Measurements from ENCODE around the gene TASOR2. TPM values are rescaled to one million over a fixed set of nuclear protein-coding genes. Genes with fewer than 3 reads are reported as not detected.

Gene TASOR2
- total and polyA plus RNA-seq, 2 donors: 20.4 to 141 TPM

- no peaks in the 10 kb centered on the region for H3K4me1 ChIP-seq (ENCODE audit: insufficient read depth)
- H3K27ac ChIP-seq (ENCODE audit: low read depth): no peak overlapping the region
- no peak for DNase-seq (ENCODE audit: extremely low spot score)
- 90% methylated on average over 3 of the region's 3 CpGs for WGBS
- H3K4me3 ChIP-seq (ENCODE audit: low read depth, low read length): no peak overlapping the region
- H3K36me3 ChIP-seq (ENCODE audit: insufficient read depth): no peaks in the 10 kb centered on the region
These were observed 34.9 kb downstream of the TASOR2 start for GRCh38 chr10:5719546-5719945.

- Histone ChIP-seq H3K27ac (ENCODE audit: low read depth) (no peak overlapping the region), H3K4me3 (ENCODE audit: low read depth, low read length) (no peak overlapping the region), H3K36me3 (ENCODE audit: insufficient read depth) (peaks cover 2% of the 10 kb centered on the region), H3K4me1 (ENCODE audit: insufficient read depth) (no peaks in the 10 kb centered on the region)
- no peak for DNase-seq (ENCODE audit: extremely low spot score)
- WGBS: 94% methylated on average over 7 of the region's 7 CpGs
These were observed 35.5 kb downstream of the TASOR2 start for GRCh38 chr10:5720182-5720581.

GRCh38 chr10:5723692-5724091, 39.1 kb downstream of the TASOR2 start:
- Histone ChIP-seq H3K4me1 (ENCODE audit: insufficient read depth) (no peaks in the 10 kb centered on the region), H3K36me3 (ENCODE audit: insufficient read depth) (peaks cover 2% of the 10 kb centered on the region), H3K4me3 (ENCODE audit: low read depth, low read length) (no peak overlapping the region), H3K27ac (ENCODE audit: low read depth) (no peak overlapping the region)
- 75% methylated on average over 2 of the region's 2 CpGs for WGBS
- no peak for DNase-seq (ENCODE audit: extremely low spot score)

DNA sequence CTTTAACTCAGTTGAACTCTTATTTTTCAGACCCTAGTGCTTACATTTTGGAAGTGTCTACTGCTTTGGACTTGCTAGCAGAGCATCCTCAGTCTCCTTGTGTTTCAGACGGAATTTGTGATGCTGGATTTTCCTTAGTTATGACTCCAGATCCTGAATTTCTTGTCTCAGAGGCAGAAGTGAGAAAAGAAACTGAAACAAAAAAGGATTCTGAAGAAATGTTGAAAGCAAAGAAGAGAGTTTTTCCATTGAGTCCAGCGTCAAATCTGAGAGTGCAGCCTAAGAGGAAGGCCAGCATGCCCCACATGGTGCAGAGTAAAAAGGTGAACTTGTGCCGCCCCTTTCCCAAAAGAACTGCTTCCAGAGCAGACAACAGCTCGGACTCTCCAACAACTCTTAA, 46.1 kb downstream of the TASOR2 start:
- Histone ChIP-seq H3K4me3 (ENCODE audit: low read depth, low read length) (no peak overlapping the region), H3K27ac (ENCODE audit: low read depth) (no peak overlapping the region), H3K36me3 (ENCODE audit: insufficient read depth) (peaks cover 10% of the 10 kb centered on the region), H3K4me1 (ENCODE audit: insufficient read depth) (no peaks in the 10 kb centered on the region)
- DNase-seq (ENCODE audit: extremely low spot score): no peak
- WGBS: 94% methylated on average over 4 of the region's 4 CpGs

- Histone ChIP-seq H3K4me1 (ENCODE audit: insufficient read depth) (no peaks in the 10 kb centered on the region), H3K4me3 (ENCODE audit: low read depth, low read length) (no peak overlapping the region), H3K36me3 (ENCODE audit: insufficient read depth) (peaks cover 10% of the 10 kb centered on the region), H3K27ac (ENCODE audit: low read depth) (no peak overlapping the region)
- 85% methylated on average over 3 of the region's 3 CpGs for WGBS
- DNase-seq (ENCODE audit: extremely low spot score): no peak
These were observed 46.9 kb downstream of the TASOR2 start for GRCh38 chr10:5731559-5731958.

DNA sequence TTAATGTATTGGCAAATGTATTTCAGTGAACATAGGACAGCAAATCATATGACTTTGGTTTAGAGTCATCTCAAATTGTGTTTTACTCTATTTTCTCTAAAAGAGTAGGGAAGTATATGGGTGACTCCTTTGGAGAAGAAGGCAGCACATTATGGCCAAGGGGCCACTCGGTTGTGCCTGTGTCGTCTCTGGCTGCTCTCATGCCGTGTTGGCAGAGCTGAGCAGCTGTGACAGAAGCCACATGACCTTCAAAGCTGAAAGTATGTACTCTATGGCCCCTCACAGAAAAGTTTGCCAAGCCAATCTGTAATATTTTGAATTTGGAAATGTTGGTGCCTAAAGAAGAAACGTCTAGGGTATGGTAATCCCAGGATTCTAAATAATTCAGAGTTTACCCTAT, 47.5 kb downstream of the TASOR2 start:
- 61% methylated on average over 4 of the region's 4 CpGs for WGBS
- H3K27ac ChIP-seq (ENCODE audit: low read depth): no peak overlapping the region
- H3K4me3 ChIP-seq (ENCODE audit: low read depth, low read length): no peak overlapping the region
- no peak for DNase-seq (ENCODE audit: extremely low spot score)
- peaks cover 10% of the 10 kb centered on the region for H3K36me3 ChIP-seq (ENCODE audit: insufficient read depth)
- no peaks in the 10 kb centered on the region for H3K4me1 ChIP-seq (ENCODE audit: insufficient read depth)

Other genes with a start within 250 kb of the TASOR2 start
- not detected for gene CALML5, start 185.3 kb upstream of the TASOR2 start, total RNA-seq
- not detected for gene CALML5, start 185.3 kb upstream of the TASOR2 start, polyA plus RNA-seq
- not detected for gene CALML3, start 159.9 kb upstream of the TASOR2 start, total RNA-seq
- not detected for gene CALML3, start 159.9 kb upstream of the TASOR2 start, polyA plus RNA-seq
- 8.7 TPM for gene ASB13, start 18.2 kb upstream of the TASOR2 start, total RNA-seq
- gene ASB13, start 18.2 kb upstream of the TASOR2 start, polyA plus RNA-seq: 32.4 TPM
- gene GDI2, start 128.6 kb downstream of the TASOR2 start, total RNA-seq: 385 TPM
- gene GDI2, start 128.6 kb downstream of the TASOR2 start, polyA plus RNA-seq: 140 TPM
- gene ANKRD16, start 205.1 kb downstream of the TASOR2 start, total RNA-seq: 8.8 TPM
- 9.3 TPM for gene ANKRD16, start 205.1 kb downstream of the TASOR2 start, polyA plus RNA-seq
- gene FBH1, start 205.4 kb downstream of the TASOR2 start, total RNA-seq: 65.7 TPM
- gene FBH1, start 205.4 kb downstream of the TASOR2 start, polyA plus RNA-seq: 57.4 TPM

Data from urinary bladder (tissue), 4 donors.